K562 (cell line): ENCODE results near the gene PTPRZ1. TPM values are rescaled to one million over a fixed set of nuclear protein-coding genes. Genes with fewer than 3 reads are reported as not detected.

Experiments
- ATAC-seq: fragments of 200-7000 bp; cut with Tn5 transposase; 3 replicates; pipeline ENCODE4 v1.9.1; 2020; ENCODE audit warnings: moderate library complexity
- BruUV-seq: library from RNA; stranded (reverse); fragments of 400-500 nt; replicated peaks from 2 replicates; lab custom pipeline; 2021; lab: Mats Ljungman, UMichigan
- CTCF ChIA-PET: fragments of 300-600 bp; formaldehyde crosslinking; extraction: SDS; loops from one replicate; lab custom pipeline; 2021; ENCODE audit warnings: low intra/inter-chr PET ratio; lab: Yijun Ruan, JAX
- POLR2A ChIA-PET: fragments of 300-600, 350-650 bp; sonication (Branson Sonifier 250); formaldehyde crosslinking; extraction: SDS; loops from one replicate; lab custom pipeline; 2021; ENCODE audit warnings: antibody characterized with exemption, inconsistent platforms; lab: Yijun Ruan, JAX
- DNase-seq, 4 experiments: peaks; one replicate each; pipeline versions ENCODE4 v3.0.0 to v3.0.0-alpha.2; 2011 to 2018; ENCODE audit warnings: low spot score in 3 of 4, mixed read lengths in 3 of 4; ENCODE audit errors: extremely low read depth in 1 of 4
- FAIRE-seq: peaks from 2 replicates; lab custom pipeline; 2011; peaks lifted over from hg19 to GRCh38; lab: Jason Lieb, UNC
- H2AFZ ChIP-seq: 2 replicates; pipeline ENCODE4 v1.6.0; 2011; ENCODE audit warnings: low read depth, low read length, control low read depth, inconsistent platforms
- H3K27ac ChIP-seq: fragments of 200-600 bp; 3 replicates; pipeline ENCODE4 v1.8.0; 2011; ENCODE audit warnings: low read depth, mild to moderate bottlenecking, control low read depth, inconsistent platforms, low read length, moderate library complexity, mixed read lengths; ENCODE audit errors: extremely low read depth
- H3K27me3 ChIP-seq, 2 experiments: fragments of 300-600 bp in 1 of 2; 2 replicates in 1 of 2; 3 replicates in 1 of 2; pipeline versions ENCODE4 v1.6.0 to v1.8.0; 2011; ENCODE audit warnings: inconsistent platforms in 2 of 2, low read length in 2 of 2, mild to moderate bottlenecking in 1 of 2, mixed read lengths in 1 of 2, moderate library complexity in 1 of 2; ENCODE audit not compliant: control insufficient read depth in 2 of 2, insufficient read depth in 2 of 2
- H3K36me3 ChIP-seq: fragments of 300-600 bp; 3 replicates; pipeline ENCODE4 v1.8.0; 2011; ENCODE audit warnings: mild to moderate bottlenecking, low read length, inconsistent platforms; ENCODE audit not compliant: control insufficient read depth, insufficient read depth
- H3K4me1 ChIP-seq, 2 experiments: fragments of 200-600 bp in 1 of 2; replicated peaks in 1 of 2; 2 replicates in 1 of 2; 3 replicates in 1 of 2; pipeline versions ENCODE4 v1.5.1 to v1.8.0; 2011; ENCODE audit warnings: inconsistent platforms in 2 of 2, low read length in 2 of 2, mild to moderate bottlenecking in 1 of 2, mixed read lengths in 1 of 2, moderate library complexity in 1 of 2; ENCODE audit not compliant: control insufficient read depth in 2 of 2, insufficient read depth in 2 of 2
- H3K4me2 ChIP-seq: 2 replicates; pipeline ENCODE4 v1.6.1; 2011; ENCODE audit warnings: low read length, control low read depth, inconsistent platforms, mixed read lengths; ENCODE audit not compliant: insufficient read depth
- H3K4me3 ChIP-seq: fragments of 200-600 bp; sonication (generic), shearing (Covaris generic); 2 replicates; pipeline ENCODE4 v1.5.1; 2016; ENCODE audit warnings: control low read depth, inconsistent platforms
- H3K79me2 ChIP-seq: fragments of 200-600 bp; 3 replicates; pipeline ENCODE4 v1.8.0; 2011; ENCODE audit warnings: low read length, inconsistent platforms; ENCODE audit not compliant: control insufficient read depth, insufficient read depth
- H3K9ac ChIP-seq, 2 experiments: 2 replicates each; pipeline versions ENCODE4 v1.6.0 to v1.6.1; 2011; ENCODE audit warnings: low read depth in 2 of 2, low read length in 2 of 2, control low read depth in 1 of 2, inconsistent platforms in 1 of 2, mild to moderate bottlenecking in 1 of 2, mixed read lengths in 1 of 2; ENCODE audit not compliant: insufficient read depth in 1 of 2
- H3K9me1 ChIP-seq: one replicate; pipeline ENCODE4 v1.6.0; 2011; ENCODE audit warnings: inconsistent platforms, mild to moderate bottlenecking, low read length, moderate library complexity; ENCODE audit not compliant: control insufficient read depth, insufficient read depth
- H3K9me3 ChIP-seq: replicated peaks from 2 replicates; pipeline ENCODE4 v1.5.1; 2011; ENCODE audit warnings: low read depth, low read length, inconsistent platforms; ENCODE audit not compliant: control insufficient read depth, insufficient read depth
- H4K20me1 ChIP-seq: replicated peaks from 2 replicates; pipeline ENCODE4 v1.6.1; 2011; ENCODE audit warnings: low read length, inconsistent platforms, mixed read lengths; ENCODE audit not compliant: control insufficient read depth, insufficient read depth
- CHCHD3 ChIP-seq: fragments of 250-450 bp; sonication (Bioruptor Pico); IDR thresholded peaks from 2 replicates; pipeline ENCODE4 v2.1.2; 2022; ENCODE audit warnings: mild to moderate bottlenecking
- MCM3 ChIP-seq: fragments of 450-650 bp; IDR thresholded peaks from 2 replicates; pipeline ENCODE4 v1.6.1; 2016
- NFYB ChIP-seq: IDR thresholded peaks from 2 replicates; pipeline ENCODE4 v1.6.1; 2011; ENCODE audit warnings: mild to moderate bottlenecking, moderate library complexity; ENCODE audit not compliant: insufficient read length; ENCODE audit errors: extremely low read depth
- SIN3A ChIP-seq, 2 experiments: fragments of 150-350 bp in 1 of 2; IDR thresholded peaks; 2 replicates each; pipeline ENCODE4 v1.6.1; 2011 to 2016; ENCODE audit warnings: borderline replicate concordance in 2 of 2, low read depth in 2 of 2, low read length in 2 of 2, mild to moderate bottlenecking in 2 of 2, moderate library complexity in 2 of 2; ENCODE audit not compliant: control insufficient read depth in 1 of 2
- XRCC4 ChIP-seq: IDR thresholded peaks from one replicate; pipeline ENCODE4 v1.6.1; 2011; ENCODE audit not compliant: insufficient read depth, insufficient read length; ENCODE audit errors: extremely low read depth
- ZFX ChIP-seq: sonication (generic); formaldehyde crosslinking; IDR thresholded peaks from 2 replicates; pipeline ENCODE4 v1.8.0; 2022; ENCODE audit warnings: mild to moderate bottlenecking, missing genetic modification reagents, moderate library complexity
- WGBS: fragments of 100-300 bp; shearing (Covaris generic); methylation state at CpG from one replicate; pipeline ENCODE4 v1.1.6; 2016; ENCODE audit warnings: low coverage, mixed read lengths; ENCODE audit not compliant: insufficient coverage; ENCODE audit errors: missing lambda C conversion rate; 5-methylcytosine and 5-hydroxymethylcytosine counted together
- in situ Hi-C: fragments of 300-500 bp; cut with MboI; formaldehyde crosslinking; loops from 4 replicates; pipeline ENCODE4 v1.15.0; 2018; ENCODE audit warnings: inconsistent platforms, mixed read lengths
- intact Hi-C: fragments of 100-400 bp; cut with micrococcal nuclease; formaldehyde crosslinking; loops from 2 replicates; pipeline ENCODE4 v1.14.2; 2022
- polyA plus RNA-seq, 8 experiments: library from polyadenylated mRNA; depleted of rRNA in 4 of 8; stranded (reverse) in 5 of 8; unstranded in 3 of 8; fragments of >200 nt; fragmentation: Nextera tagmentation in 2 of 8; fragmentation: Illumina TruSeq in 1 of 8; extraction: Ambion mirVana in 2 of 8; extraction: Trizol in 1 of 8; gene quantifications; 2 replicates each; pipeline versions ENCODE4 v1.2.1 to v1.2.3, GENCODE V29; 2011 to 2014; ENCODE audit warnings: inconsistent platforms in 1 of 8, missing spikeins in 1 of 8
- total RNA-seq, 7 experiments: library from RNA; depleted of rRNA in 6 of 7; stranded (reverse); fragments of >200 nt in 6 of 7; fragmentation: Illumina TruSeq in 2 of 7; extraction: Trizol in 2 of 7; gene quantifications; 2 replicates each; pipeline versions ENCODE4 v1.2.1 to v1.2.3, GENCODE V29; 2011 to 2021; ENCODE audit warnings: low replicate concordance in 1 of 7

PTPRZ1 gene
- total and polyA plus RNA-seq, 9 of the 15 experiments (the other 6 are each of a cell fraction or from before 2014, with no cell fraction given): 0.04 TPM; not detected in 7

- H3K4me1 ChIP-seq: no peaks in the 10 kb centered on the region
- H3K27ac ChIP-seq: no peak overlapping the region
- H3K9me3 ChIP-seq: no peaks in the 10 kb centered on the region
- WGBS: 1% methylated on average over 7 of the region's 7 CpGs
- intact Hi-C loops (no loop called here), in situ Hi-C loops (no loop called here)
- ATAC-seq: no peak
- TF ChIP-seq CHCHD3 (CRISPR knock-in tag) (no peak), MCM3 (no peak), ZFX (no peak), NFYB (no peak), SIN3A (IDR thresholded peaks at IDR 0.05; ENCODE audit: borderline replicate concordance in 2 of 2, control insufficient read depth in 1 of 2, low read depth in 2 of 2, low read length in 2 of 2) (no peak), XRCC4 (no peak)
- H3K4me3 ChIP-seq: no peak overlapping the region
- no peak overlapping the region for H3K4me2 ChIP-seq
- H2AFZ ChIP-seq: no peak overlapping the region
- no TSS peak for BruUV-seq
- H3K36me3 ChIP-seq: no peaks in the 10 kb centered on the region
- H3K79me2 ChIP-seq: no peaks in the 10 kb centered on the region
- no peaks in the 10 kb centered on the region for H4K20me1 ChIP-seq
- no peaks in the 10 kb centered on the region for H3K27me3 ChIP-seq
- no peak for FAIRE-seq
- no peaks in the 10 kb centered on the region for H3K9me1 ChIP-seq
- no peak overlapping the region for H3K9ac ChIP-seq
- ChIA-PET POLR2A (no interaction called here), CTCF (no interaction called here)
- DNase-seq: no peak
Observed at GRCh38 chr7:121924269-121925186, 51.6 kb downstream of the PTPRZ1 start.
